DMS79 treated with DMSO at 0.1 percent for 48 hours (cell line): ENCODE measurements around the gene STARD13.

Experiments
- DNase-seq: peaks from one replicate; lab custom pipeline; 2025; lab: John Stamatoyannopoulos, UW

The STARD13 gene

GRCh38 chr13:33090755-33091414 lies 194.7 kb downstream of the STARD13 start:
- no peak for DNase-seq

- no peak for DNase-seq
Measured at GRCh38 chr13:33089311-33089710, 196.2 kb downstream of the STARD13 start.

- DNase-seq, result no peak
Measured at GRCh38 chr13:33087790-33088189, 197.8 kb downstream of the STARD13 start.

GRCh38 chr13:33087091-33087490 lies 198.5 kb downstream of the STARD13 start:
- no peak for DNase-seq

- DNase-seq, result no peak
Measured at GRCh38 chr13:33083054-33083453, 202.5 kb downstream of the STARD13 start.

- no peak for DNase-seq
Measured at GRCh38 chr13:33081666-33082065, 203.9 kb downstream of the STARD13 start.

GRCh38 chr13:33080972-33081590 lies 204.5 kb downstream of the STARD13 start:
- DNase-seq, result no peak

GRCh38 chr13:33079960-33080359 lies 205.6 kb downstream of the STARD13 start:
- no peak for DNase-seq

- DNase-seq, result no peak
Measured at GRCh38 chr13:33078263-33078662, 207.3 kb downstream of the STARD13 start.

GRCh38 chr13:33076001-33076992 lies 209.3 kb downstream of the STARD13 start:
- no peak for DNase-seq

- no peak for DNase-seq
Measured at GRCh38 chr13:33073338-33073737, 212.2 kb downstream of the STARD13 start.

- DNase-seq, result no peak
Measured at GRCh38 chr13:33072759-33073158, 212.8 kb downstream of the STARD13 start.

- DNase-seq, result no peak
Measured at GRCh38 chr13:33072282-33072681, 213.3 kb downstream of the STARD13 start.

GRCh38 chr13:33070713-33071112 lies 214.8 kb downstream of the STARD13 start:
- DNase-seq, result no peak

- DNase-seq, result no peak
Measured at GRCh38 chr13:33069365-33069764, 216.2 kb downstream of the STARD13 start.

GRCh38 chr13:33066329-33066728 lies 219.2 kb downstream of the STARD13 start:
- DNase-seq, result no peak

- DNase-seq, result no peak
Measured at GRCh38 chr13:33060815-33061214, 224.7 kb downstream of the STARD13 start.

- DNase-seq, result no peak
Measured at GRCh38 chr13:33058776-33059327, 226.7 kb downstream of the STARD13 start.

GRCh38 chr13:33057019-33057780 lies 228.4 kb downstream of the STARD13 start:
- DNase-seq, result no peak

GRCh38 chr13:33053397-33054066 lies 232.0 kb downstream of the STARD13 start:
- DNase-seq, result no peak
